Mucosa of descending colon (tissue), 3 donors: ENCODE results near the gene TFEB. TPM values are rescaled to one million over a fixed set of nuclear protein-coding genes. Genes with fewer than 3 reads are reported as not detected.

Experiments used
- ATAC-seq: fragments of 200-7000 bp; cut with Tn5 transposase; one replicate; pipeline ENCODE4 v1.9.1; 2020; ENCODE audit warnings: mild to moderate bottlenecking, moderate library complexity
- DNase-seq, 3 donors: peaks; one replicate each; pipeline ENCODE4 v3.0.0-alpha.2; 2020
- H3K36me3 ChIP-seq: fragments of 200-600 bp; one replicate; pipeline ENCODE4 v1.8.0; 2021; ENCODE audit warnings: low read depth, mild to moderate bottlenecking
- H3K4me1 ChIP-seq: fragments of 200-600 bp; one replicate; pipeline ENCODE4 v1.8.0; 2021; ENCODE audit warnings: low read depth, mild to moderate bottlenecking
- H3K4me3 ChIP-seq: fragments of 200-600 bp; one replicate; pipeline ENCODE4 v1.8.0; 2021; ENCODE audit warnings: mild to moderate bottlenecking
- H3K9me3 ChIP-seq: fragments of 200-600 bp; one replicate; pipeline ENCODE4 v1.8.0; 2021; ENCODE audit warnings: mild to moderate bottlenecking
- intact Hi-C, 2 donors: fragments of 100-400 bp; cut with DNase I in 1 of 2; cut with micrococcal nuclease in 1 of 2; formaldehyde crosslinking; loops; one replicate each; pipeline versions ENCODE4 v1.11.0 to v1.11.1; 2022; cut with DNase I, micrococcal nuclease
- total RNA-seq, 3 donors: library from RNA; stranded (reverse); fragmentation: NEBNext Ultra II Directional in 2 of 3; extraction: Animal tissue kit (Norgen Biotek cat#: 25700) in 2 of 3; gene quantifications; one replicate each; pipeline versions ENCODE4 v1.2.1 to v1.2.4, GENCODE V29; 2021 to 2023
- TF ChIP-seq, protein P1 (sequence below): fragments of 200-600 bp; IDR thresholded peaks from one replicate; pipeline ENCODE4 v1.8.0; 2022; ENCODE audit warnings: antibody characterized with exemption, mild to moderate bottlenecking
- donor health status: DM: no; HTN: no; CAD: no; lungs with moderate emphysema.
- donor health status: DM: no; HTN: no; CAD: no.
- donor health status: DM: no; HTN: yes; CAD: no.

The TFEB gene
- total RNA-seq, 3 donors from 2014 or later = 35.2 to 44.5 (median 40.2) TPM

DNA sequence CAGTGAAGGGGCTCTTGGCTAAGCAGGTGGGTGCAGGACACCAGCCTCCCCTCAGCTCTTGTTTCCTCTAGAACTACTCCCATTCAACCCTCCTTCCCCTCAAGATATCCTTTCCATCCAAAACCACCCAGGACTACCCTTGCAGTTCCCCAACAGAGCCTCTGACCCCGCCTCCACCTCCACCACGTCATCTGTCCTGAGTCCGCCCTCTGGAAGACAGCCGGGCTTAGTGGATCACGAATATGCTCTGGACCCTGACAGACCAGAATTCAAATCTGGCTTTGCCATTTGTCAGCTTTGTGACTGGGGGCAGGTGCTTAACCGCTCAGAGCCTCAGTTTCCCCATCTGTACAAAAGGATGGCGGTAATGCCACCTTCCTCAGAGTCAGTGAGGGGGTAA, 31.4 kb downstream of the TFEB start:
- no peaks in the 10 kb centered on the region for H3K36me3 ChIP-seq
- TF ChIP-seq, protein P1, sequence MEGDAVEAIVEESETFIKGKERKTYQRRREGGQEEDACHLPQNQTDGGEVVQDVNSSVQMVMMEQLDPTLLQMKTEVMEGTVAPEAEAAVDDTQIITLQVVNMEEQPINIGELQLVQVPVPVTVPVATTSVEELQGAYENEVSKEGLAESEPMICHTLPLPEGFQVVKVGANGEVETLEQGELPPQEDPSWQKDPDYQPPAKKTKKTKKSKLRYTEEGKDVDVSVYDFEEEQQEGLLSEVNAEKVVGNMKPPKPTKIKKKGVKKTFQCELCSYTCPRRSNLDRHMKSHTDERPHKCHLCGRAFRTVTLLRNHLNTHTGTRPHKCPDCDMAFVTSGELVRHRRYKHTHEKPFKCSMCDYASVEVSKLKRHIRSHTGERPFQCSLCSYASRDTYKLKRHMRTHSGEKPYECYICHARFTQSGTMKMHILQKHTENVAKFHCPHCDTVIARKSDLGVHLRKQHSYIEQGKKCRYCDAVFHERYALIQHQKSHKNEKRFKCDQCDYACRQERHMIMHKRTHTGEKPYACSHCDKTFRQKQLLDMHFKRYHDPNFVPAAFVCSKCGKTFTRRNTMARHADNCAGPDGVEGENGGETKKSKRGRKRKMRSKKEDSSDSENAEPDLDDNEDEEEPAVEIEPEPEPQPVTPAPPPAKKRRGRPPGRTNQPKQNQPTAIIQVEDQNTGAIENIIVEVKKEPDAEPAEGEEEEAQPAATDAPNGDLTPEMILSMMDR = no peak
- DNase-seq = no peak
- ATAC-seq = no peak
- intact Hi-C loops = no loop called here
- H3K9me3 ChIP-seq = no peaks in the 10 kb centered on the region
- peaks cover 17% of the 10 kb centered on the region for H3K4me1 ChIP-seq
- H3K4me3 ChIP-seq = no peak overlapping the region

GRCh38 chr6:41702771-41703494, 32.5 kb downstream of the TFEB start:
- DNase-seq (no peak), ATAC-seq (no peak)
- TF ChIP-seq, protein P1 = no peak
- intact Hi-C loops = no loop called here
- no peaks in the 10 kb centered on the region for H3K9me3 ChIP-seq
- no peak overlapping the region for H3K4me3 ChIP-seq
- H3K4me1 ChIP-seq = peaks cover 17% of the 10 kb centered on the region
- H3K36me3 ChIP-seq = no peaks in the 10 kb centered on the region

- DNase-seq (no peak), ATAC-seq (no peak)
- Histone ChIP-seq H3K9me3 (no peaks in the 10 kb centered on the region), H3K36me3 (no peaks in the 10 kb centered on the region), H3K4me1 (peaks cover 17% of the 10 kb centered on the region), H3K4me3 (no peak overlapping the region)
- TF ChIP-seq, protein P1 = no peak
- intact Hi-C loops = no loop called here
These were observed 33.2 kb downstream of the TFEB start for GRCh38 chr6:41702089-41702745.

GRCh38 chr6:41700463-41701347, 34.7 kb downstream of the TFEB start:
- TF ChIP-seq, protein P1 = no peak
- intact Hi-C loops = no loop called here
- H3K9me3 ChIP-seq = no peaks in the 10 kb centered on the region
- H3K36me3 ChIP-seq = no peaks in the 10 kb centered on the region
- DNase-seq (no peak), ATAC-seq (no peak)
- H3K4me1 ChIP-seq = peaks cover 12% of the 10 kb centered on the region
- no peak overlapping the region for H3K4me3 ChIP-seq

GRCh38 chr6:41699063-41699462, 36.3 kb downstream of the TFEB start:
- TF ChIP-seq, protein P1 = no peak
- Histone ChIP-seq H3K4me1 (no peaks in the 10 kb centered on the region), H3K4me3 (no peak overlapping the region), H3K36me3 (no peaks in the 10 kb centered on the region), H3K9me3 (no peaks in the 10 kb centered on the region)
- ATAC-seq (no peak), DNase-seq (no peak)
- intact Hi-C loops = no loop called here
